Trophoblast cell (in vitro differentiated cells and primary cell): ENCODE data around the gene PHOSPHO1.

ENCODE experiments used
- DNase-seq, 2 donors: peaks; one replicate each; pipeline ENCODE4 v3.0.0-alpha.2; 2016
- H2AFZ ChIP-seq: 2 replicates; pipeline ENCODE4 v1.6.1; 2013; ENCODE audit warnings: low read length, moderate library complexity, mild to moderate bottlenecking; ENCODE audit not compliant: insufficient read depth, poor library complexity
- H2AK5ac ChIP-seq: 2 replicates; pipeline ENCODE4 v1.6.1; 2013; ENCODE audit warnings: mild to moderate bottlenecking, low read length
- H2BK120ac ChIP-seq: 2 replicates; pipeline ENCODE4 v1.6.1; 2013; ENCODE audit warnings: low read length, mild to moderate bottlenecking, moderate library complexity; ENCODE audit not compliant: insufficient read depth, poor library complexity
- H2BK12ac ChIP-seq: 2 replicates; pipeline ENCODE4 v1.6.1; 2013; ENCODE audit warnings: mild to moderate bottlenecking, low read length, moderate library complexity
- H2BK5ac ChIP-seq: 2 replicates; pipeline ENCODE4 v1.6.1; 2013; ENCODE audit warnings: low read length, low read depth, moderate library complexity, mild to moderate bottlenecking; ENCODE audit not compliant: poor library complexity
- H3K14ac ChIP-seq: 2 replicates; pipeline ENCODE4 v1.6.1; 2013; ENCODE audit warnings: mild to moderate bottlenecking, low read length
- H3K18ac ChIP-seq: 2 replicates; pipeline ENCODE4 v1.6.1; 2013; ENCODE audit warnings: mild to moderate bottlenecking, low read length
- H3K23ac ChIP-seq: 2 replicates; pipeline ENCODE4 v1.6.1; 2013; ENCODE audit warnings: low read length
- H3K27ac ChIP-seq: 2 replicates; pipeline ENCODE4 v1.5.1; 2013; ENCODE audit warnings: low read depth, mild to moderate bottlenecking, inconsistent platforms, low read length, moderate library complexity
- H3K27me3 ChIP-seq: 2 replicates; pipeline ENCODE4 v1.6.1; 2013; ENCODE audit warnings: inconsistent platforms, mild to moderate bottlenecking, low read length, moderate library complexity; ENCODE audit not compliant: insufficient read depth
- H3K36me3 ChIP-seq, 2 experiments: 1 replicate in 1 of 2; 2 replicates in 1 of 2; pipeline ENCODE4 v1.6.1; 2013; ENCODE audit warnings: low read length in 2 of 2, mild to moderate bottlenecking in 2 of 2, moderate library complexity in 1 of 2; ENCODE audit not compliant: insufficient read depth in 2 of 2, control insufficient read depth in 1 of 2
- H3K4ac ChIP-seq: 2 replicates; pipeline ENCODE4 v1.6.1; 2013; ENCODE audit warnings: low read depth, mild to moderate bottlenecking, low read length, moderate library complexity
- H3K4me1 ChIP-seq, 2 experiments: 1 replicate in 1 of 2; 2 replicates in 1 of 2; pipeline ENCODE4 v1.6.1; 2013; ENCODE audit warnings: low read length in 2 of 2, mild to moderate bottlenecking in 2 of 2, moderate library complexity in 1 of 2; ENCODE audit not compliant: insufficient read depth in 2 of 2, control insufficient read depth in 1 of 2
- H3K4me2 ChIP-seq: 2 replicates; pipeline ENCODE4 v1.6.1; 2013; ENCODE audit warnings: inconsistent platforms, mild to moderate bottlenecking, low read length, moderate library complexity
- H3K4me3 ChIP-seq: 2 replicates; pipeline ENCODE4 v1.5.1; 2013; ENCODE audit warnings: mild to moderate bottlenecking, low read depth, low read length, inconsistent platforms
- H3K79me1 ChIP-seq: one replicate; pipeline ENCODE4 v1.6.1; 2013; ENCODE audit warnings: low read length
- H3K79me2 ChIP-seq: 2 replicates; pipeline ENCODE4 v1.6.1; 2013; ENCODE audit warnings: low read length, mild to moderate bottlenecking; ENCODE audit not compliant: control insufficient read depth, insufficient read depth, poor library complexity
- H3K9ac ChIP-seq: 2 replicates; pipeline ENCODE4 v1.6.1; 2013; ENCODE audit warnings: mild to moderate bottlenecking, low read length
- H3K9me3 ChIP-seq: 2 replicates; pipeline ENCODE4 v1.6.1; 2013; ENCODE audit warnings: low read depth, mild to moderate bottlenecking, control low read depth, inconsistent platforms, low read length; ENCODE audit not compliant: insufficient read depth
- H4K12ac ChIP-seq: 2 replicates; pipeline ENCODE4 v1.6.1; 2013; ENCODE audit warnings: low read depth, mild to moderate bottlenecking, low read length, moderate library complexity
- H4K8ac ChIP-seq: 2 replicates; pipeline ENCODE4 v1.6.1; 2013; ENCODE audit warnings: low read depth, mild to moderate bottlenecking, low read length, moderate library complexity
- H4K91ac ChIP-seq: one replicate; pipeline ENCODE4 v1.6.1; 2013; ENCODE audit warnings: low read depth, mild to moderate bottlenecking, low read length, moderate library complexity
- WGBS: extraction: QIAGEN DNeasy Blood & Tissue Kit; methylation state at CpG from one replicate; pipeline ENCODE4 v1.1.7; 2013; ENCODE audit warnings: missing lambda C conversion rate; ENCODE audit not compliant: insufficient read length, insufficient coverage; ENCODE audit errors: extremely low coverage; 5-methylcytosine and 5-hydroxymethylcytosine counted together

The PHOSPHO1 gene

GRCh38 chr17:49194297-49194607, 36.3 kb downstream of the PHOSPHO1 start:
- Histone ChIP-seq H3K79me2 (peaks cover 2% of the 10 kb centered on the region), H3K27ac (no peak overlapping the region), H3K23ac (no peak overlapping the region), H4K91ac (no peak overlapping the region), H2BK5ac (no peak overlapping the region), H3K27me3 (no peaks in the 10 kb centered on the region), H2AFZ (no peak overlapping the region), H2BK120ac (no peak overlapping the region), H3K36me3 (no peaks in the 10 kb centered on the region), H3K4me1 (peaks cover 2 to 3% of the 10 kb centered on the region in 2 experiments), H3K18ac (no peak overlapping the region), H3K4ac (no peak overlapping the region), H3K14ac (no peak overlapping the region), H3K9ac (no peak overlapping the region), H4K8ac (no peak overlapping the region), H3K9me3 (no peaks in the 10 kb centered on the region), H2AK5ac (no peak overlapping the region), H3K4me3 (no peak overlapping the region), H3K79me1 (peaks cover 4% of the 10 kb centered on the region), H4K12ac (no peak overlapping the region), H2BK12ac (no peak overlapping the region), H3K4me2 (no peak overlapping the region)
- DNase-seq = no peak
- whole genome bisulfite sequencing = no CpG with 5 or more reads among the region's 3 CpGs

GRCh38 chr17:49193513-49194296, 36.9 kb downstream of the PHOSPHO1 start:
- H3K4me1 ChIP-seq = peaks cover 2 to 3% of the 10 kb centered on the region in 2 experiments
- H2BK120ac ChIP-seq = no peak overlapping the region
- H3K27me3 ChIP-seq = no peaks in the 10 kb centered on the region
- H4K91ac ChIP-seq = no peak overlapping the region
- peaks cover 2% of the 10 kb centered on the region for H3K79me2 ChIP-seq
- DNase-seq = peak; percentile 16 to 51
- H2BK12ac ChIP-seq = no peak overlapping the region
- no peaks in the 10 kb centered on the region for H3K9me3 ChIP-seq
- H3K23ac ChIP-seq = no peak overlapping the region
- H3K36me3 ChIP-seq = no peaks in the 10 kb centered on the region
- no peak overlapping the region for H2AK5ac ChIP-seq
- peak overlapping the region; percentile 43 for H4K12ac ChIP-seq
- H3K4ac ChIP-seq = no peak overlapping the region
- H3K14ac ChIP-seq = peak overlapping the region; percentile 65
- peaks cover 4% of the 10 kb centered on the region for H3K79me1 ChIP-seq
- peak overlapping the region; percentile 99 for H2AFZ ChIP-seq
- H3K4me3 ChIP-seq = peak overlapping the region; percentile 3
- no peak overlapping the region for H3K9ac ChIP-seq
- H4K8ac ChIP-seq = peak overlapping the region; percentile 62
- H3K18ac ChIP-seq = no peak overlapping the region
- H3K27ac ChIP-seq = no peak overlapping the region
- H2BK5ac ChIP-seq = no peak overlapping the region
- H3K4me2 ChIP-seq = peak overlapping the region; percentile 48
- WGBS = no CpG with 5 or more reads among the region's 21 CpGs

GRCh38 chr17:49191917-49192741, 38.5 kb downstream of the PHOSPHO1 start:
- Histone ChIP-seq H4K12ac (peak overlapping the region; percentile 84), H3K4me2 (peak overlapping the region; percentile 72), H3K23ac (no peak overlapping the region), H3K79me1 (peaks cover 4% of the 10 kb centered on the region), H2BK120ac (peak overlapping the region; percentile 72), H3K27ac (peak overlapping the region; percentile 57), H3K4ac (no peak overlapping the region), H2AK5ac (no peak overlapping the region), H2BK12ac (peak overlapping the region; percentile 67), H3K4me1 (peaks cover 2 to 3% of the 10 kb centered on the region in 2 experiments), H3K14ac (peak overlapping the region; percentile 71), H3K18ac (no peak overlapping the region), H3K36me3 (no peaks in the 10 kb centered on the region), H2BK5ac (peak overlapping the region; percentile 73), H4K91ac (peak overlapping the region; percentile 66), H3K27me3 (no peaks in the 10 kb centered on the region), H3K9ac (peak overlapping the region; percentile 86), H3K79me2 (peaks cover 2% of the 10 kb centered on the region), H3K9me3 (no peaks in the 10 kb centered on the region), H2AFZ (peak overlapping the region; percentile 91), H4K8ac (peak overlapping the region; percentile 76), H3K4me3 (peak overlapping the region; percentile 90)
- DNase-seq = peak; percentile 96 to 97
- no CpG with 5 or more reads among the region's 53 CpGs for WGBS

- H3K27me3 ChIP-seq = no peaks in the 10 kb centered on the region
- H3K36me3 ChIP-seq = no peaks in the 10 kb centered on the region
- H3K9ac ChIP-seq = no peak overlapping the region
- WGBS = no CpG with 5 or more reads among the region's 8 CpGs
- DNase-seq = no peak
- no peak overlapping the region for H2BK5ac ChIP-seq
- no peak overlapping the region for H3K18ac ChIP-seq
- H3K79me2 ChIP-seq = peaks cover 2% of the 10 kb centered on the region
- H4K8ac ChIP-seq = peak overlapping the region; percentile 76
- H4K12ac ChIP-seq = no peak overlapping the region
- peak overlapping the region; percentile 90 for H3K4me3 ChIP-seq
- H2BK120ac ChIP-seq = peak overlapping the region; percentile 17
- no peak overlapping the region for H3K27ac ChIP-seq
- H3K4me2 ChIP-seq = peak overlapping the region; percentile 72
- H3K4ac ChIP-seq = no peak overlapping the region
- H2AK5ac ChIP-seq = no peak overlapping the region
- no peaks in the 10 kb centered on the region for H3K9me3 ChIP-seq
- no peak overlapping the region for H4K91ac ChIP-seq
- H2BK12ac ChIP-seq = no peak overlapping the region
- H3K14ac ChIP-seq = no peak overlapping the region
- peaks cover 2 to 3% of the 10 kb centered on the region in 2 experiments for H3K4me1 ChIP-seq
- no peak overlapping the region for H3K23ac ChIP-seq
- peak overlapping the region; percentile 91 for H2AFZ ChIP-seq
- H3K79me1 ChIP-seq = peaks cover 4% of the 10 kb centered on the region
These were observed 39.1 kb downstream of the PHOSPHO1 start for GRCh38 chr17:49191409-49191916.
